Endothelial cell of umbilical vein (primary cell): ENCODE measurements around the gene NEMP2. TPM values are rescaled to one million over a fixed set of nuclear protein-coding genes. Genes with fewer than 3 reads are reported as not detected.

Experiments used
- BruUV-seq: library from RNA; stranded (reverse); fragments of 400-500 nt; replicated peaks from 2 replicates; lab custom pipeline; 2021; lab: Mats Ljungman, UMichigan
- CTCF ChIA-PET: fragments of 300-600, 350-600 bp; sonication (Branson Sonifier 250); formaldehyde crosslinking; loops from one replicate; lab custom pipeline; 2021; ENCODE audit warnings: antibody characterized with exemption, inconsistent platforms; lab: Charles Lee
- POLR2A ChIA-PET: fragments of 300-600, 350-600 bp; sonication (Branson Sonifier 250); formaldehyde crosslinking; loops from one replicate; lab custom pipeline; 2021; ENCODE audit warnings: antibody characterized with exemption, inconsistent platforms; lab: Charles Lee
- DNase-seq: peaks from one replicate; pipeline ENCODE4 v3.0.0-alpha.2; 2011; ENCODE audit warnings: low read depth, low spot score
- FAIRE-seq: peaks from 2 replicates; lab custom pipeline; 2011; peaks lifted over from hg19 to GRCh38; lab: Jason Lieb, UNC
- H2AFZ ChIP-seq: 2 replicates; pipeline ENCODE4 v1.6.0; 2012; ENCODE audit warnings: low read depth, low read length, control low read depth, inconsistent platforms
- H3K27ac ChIP-seq: 2 replicates; pipeline ENCODE4 v1.5.1; 2011; ENCODE audit warnings: low read depth, mild to moderate bottlenecking, control low read depth, low read length, moderate library complexity; ENCODE audit not compliant: insufficient read depth
- H3K27me3 ChIP-seq, 2 experiments: 2 replicates each; pipeline versions ENCODE4 v1.6.0 to v1.6.1; 2011; ENCODE audit warnings: low read length in 2 of 2, mixed read lengths in 1 of 2; ENCODE audit not compliant: control insufficient read depth in 2 of 2, insufficient read depth in 2 of 2
- H3K36me3 ChIP-seq, 2 experiments: 2 replicates in 1 of 2; 3 replicates in 1 of 2; pipeline ENCODE4 v1.5.1; 2011; ENCODE audit warnings: low read length in 2 of 2, mild to moderate bottlenecking in 1 of 2, moderate library complexity in 1 of 2; ENCODE audit not compliant: control insufficient read depth in 2 of 2, insufficient read depth in 2 of 2; ENCODE audit errors: extremely low read depth in 1 of 2
- H3K4me1 ChIP-seq: 3 replicates; pipeline ENCODE4 v1.5.1; 2011; ENCODE audit warnings: mild to moderate bottlenecking, low read length; ENCODE audit not compliant: control insufficient read depth, insufficient read depth; ENCODE audit errors: extremely low read depth
- H3K4me2 ChIP-seq: 2 replicates; pipeline ENCODE4 v1.6.1; 2011; ENCODE audit warnings: low read length, control low read depth, mixed read lengths; ENCODE audit not compliant: insufficient read depth
- H3K4me3 ChIP-seq, 3 experiments: fragments of 200-600 bp in 1 of 3; sonication (generic), shearing (Covaris generic) in 1 of 3; replicated peaks in 1 of 3; 2 replicates each; pipeline ENCODE4 v1.5.1; 2011 to 2016; ENCODE audit warnings: control low read depth in 3 of 3, low read length in 3 of 3, mild to moderate bottlenecking in 2 of 3, inconsistent platforms in 1 of 3, low read depth in 1 of 3, moderate library complexity in 1 of 3; ENCODE audit not compliant: insufficient read depth in 1 of 3
- H3K79me2 ChIP-seq: 2 replicates; pipeline ENCODE4 v1.6.0; 2012; ENCODE audit warnings: low read length, inconsistent platforms; ENCODE audit not compliant: control insufficient read depth, insufficient read depth
- H3K9ac ChIP-seq: replicated peaks from 2 replicates; pipeline ENCODE3; 2011; ENCODE audit warnings: low read length, control low read depth; ENCODE audit not compliant: insufficient read depth; ENCODE audit errors: extremely low read depth
- H3K9me1 ChIP-seq: replicated peaks from 3 replicates; pipeline ENCODE4 v1.6.0; 2011; ENCODE audit warnings: mild to moderate bottlenecking, low read length; ENCODE audit not compliant: control insufficient read depth, insufficient read depth; ENCODE audit errors: extremely low read depth
- H3K9me3 ChIP-seq: replicated peaks from 2 replicates; pipeline ENCODE4 v1.5.1; 2012; ENCODE audit warnings: low read length, inconsistent platforms; ENCODE audit not compliant: control insufficient read depth, insufficient read depth
- H4K20me1 ChIP-seq: replicated peaks from 2 replicates; pipeline ENCODE3; 2011; ENCODE audit warnings: mild to moderate bottlenecking, low read length; ENCODE audit not compliant: control insufficient read depth, insufficient read depth; ENCODE audit errors: extremely low read depth
- FOS ChIP-seq: IDR thresholded peaks from 2 replicates; pipeline ENCODE4 v1.6.1; 2011; ENCODE audit warnings: mild to moderate bottlenecking, low read length, moderate library complexity, borderline replicate concordance; ENCODE audit not compliant: insufficient read depth
- GATA2 ChIP-seq: IDR thresholded peaks from 2 replicates; pipeline ENCODE4 v1.7.0; 2011; ENCODE audit warnings: low read depth, mild to moderate bottlenecking, moderate library complexity, mixed read lengths, low read length; ENCODE audit not compliant: insufficient read length, insufficient read depth
- MYC ChIP-seq: IDR thresholded peaks from one replicate; pipeline ENCODE4 v1.6.1; 2011; ENCODE audit warnings: mild to moderate bottlenecking, low read depth, low read length
- POLR2A ChIP-seq: IDR thresholded peaks from 2 replicates; pipeline ENCODE4 v1.6.1; 2012; ENCODE audit warnings: low read depth, mild to moderate bottlenecking, control low read depth, low read length
- POLR2AphosphoS5 ChIP-seq: IDR thresholded peaks from 2 replicates; pipeline ENCODE4 v1.6.1; 2012; ENCODE audit warnings: low read depth, mild to moderate bottlenecking, control low read depth, low read length, moderate library complexity; ENCODE audit not compliant: insufficient read depth
- dilution Hi-C: fragments of 300-500 bp; cut with MboI; formaldehyde crosslinking; loops from one replicate; pipeline ENCODE4 v1.15.0; 2019; ENCODE audit warnings: low sequenced_read_pairs; ENCODE audit not compliant: extremely low pct_ligation_motif_present
- intact Hi-C: fragments of 100-400 bp; cut with micrococcal nuclease; formaldehyde crosslinking; loops from one replicate; pipeline ENCODE4 v1.10.0; 2022
- polyA plus RNA-seq, 4 experiments: library from polyadenylated mRNA; depleted of rRNA in 3 of 4; stranded (reverse) in 3 of 4; unstranded in 1 of 4; fragments of >200 nt; gene quantifications; 2 replicates each; pipeline versions ENCODE4 v1.2.1 to v1.2.3, GENCODE V29; 2011 to 2012; ENCODE audit warnings: missing spikeins in 1 of 4
- total RNA-seq: library from RNA; stranded (reverse); gene quantifications from 2 replicates; pipeline ENCODE4 v1.2.3, GENCODE V29; 2021
- TF ChIP-seq, protein P1 (sequence below): IDR thresholded peaks from 2 replicates; pipeline ENCODE4 v1.6.1; 2011; ENCODE audit not compliant: insufficient read depth, insufficient read length
- TF ChIP-seq, protein P2 (sequence below), 2 donors: IDR thresholded peaks; 1 replicate in 1 of 2; 2 replicates in 1 of 2; pipeline ENCODE4 v1.5.1; 2011; ENCODE audit warnings: low read length in 2 of 2, mild to moderate bottlenecking in 2 of 2, moderate library complexity in 2 of 2, control low read depth in 1 of 2, inconsistent platforms in 1 of 2, low read depth in 1 of 2; ENCODE audit not compliant: insufficient read depth in 1 of 2; ENCODE audit errors: extremely low read depth in 1 of 2

Gene NEMP2
- total and polyA plus RNA-seq, 2 donors (not counting 3 experiments of a cell fraction or from before 2014, with no cell fraction given): 3.1 to 8.4 TPM

DNA sequence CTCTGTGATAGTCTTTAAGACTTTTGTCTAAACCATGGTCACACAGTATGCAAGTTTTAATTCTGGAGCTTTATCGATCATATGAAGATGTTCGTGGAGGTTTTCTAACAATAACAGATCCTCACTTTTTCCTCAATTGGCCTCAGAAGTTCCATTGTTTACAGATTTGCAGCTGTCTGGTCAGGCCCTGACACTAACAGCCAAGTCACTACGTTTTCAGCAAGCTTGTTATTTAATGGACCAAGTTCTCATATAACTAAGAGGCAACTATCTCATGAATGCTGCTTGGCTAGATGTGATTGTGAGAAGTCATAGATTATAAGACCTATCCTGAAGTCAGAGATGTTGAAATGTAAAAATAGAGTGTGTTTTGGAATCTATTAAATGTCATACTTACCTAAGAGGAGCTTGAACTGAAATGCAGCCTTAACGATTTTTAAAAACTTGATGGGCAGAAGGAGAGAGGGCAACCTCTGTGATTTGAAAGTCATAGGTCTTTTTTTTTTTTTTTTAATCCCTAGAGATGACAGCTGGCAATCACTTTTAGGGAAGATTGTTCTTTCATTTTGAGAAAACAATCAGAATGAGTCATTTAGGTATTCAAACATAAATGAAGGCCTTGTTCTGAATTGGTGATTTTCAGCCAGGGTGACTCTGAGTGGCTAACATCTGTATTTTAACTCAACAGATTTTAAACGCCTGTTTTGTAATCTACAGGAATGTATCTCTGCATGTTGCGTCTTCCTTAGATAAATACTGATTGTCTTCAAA is 48.4 kb upstream of the NEMP2 start:
- no TSS peak for BruUV-seq
- Histone ChIP-seq H3K9ac (no peak overlapping the region), H2AFZ (no peak overlapping the region), H3K27me3 (no peaks in the 10 kb centered on the region), H3K4me3 (no peak overlapping the region), H3K27ac (no peak overlapping the region), H3K4me1 (no peaks in the 10 kb centered on the region), H3K36me3 (no peaks in the 10 kb centered on the region), H3K79me2 (no peaks in the 10 kb centered on the region), H4K20me1 (no peaks in the 10 kb centered on the region), H3K9me3 (no peaks in the 10 kb centered on the region), H3K4me2 (no peak overlapping the region), H3K9me1 (no peaks in the 10 kb centered on the region)
- FAIRE-seq: no peak
- TF ChIP-seq, protein P1, sequence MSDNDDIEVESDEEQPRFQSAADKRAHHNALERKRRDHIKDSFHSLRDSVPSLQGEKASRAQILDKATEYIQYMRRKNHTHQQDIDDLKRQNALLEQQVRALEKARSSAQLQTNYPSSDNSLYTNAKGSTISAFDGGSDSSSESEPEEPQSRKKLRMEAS: no peak
- no peak for TF ChIP-seq GATA2
- TF ChIP-seq POLR2AphosphoS5: no peak
- TF ChIP-seq, protein P2, sequence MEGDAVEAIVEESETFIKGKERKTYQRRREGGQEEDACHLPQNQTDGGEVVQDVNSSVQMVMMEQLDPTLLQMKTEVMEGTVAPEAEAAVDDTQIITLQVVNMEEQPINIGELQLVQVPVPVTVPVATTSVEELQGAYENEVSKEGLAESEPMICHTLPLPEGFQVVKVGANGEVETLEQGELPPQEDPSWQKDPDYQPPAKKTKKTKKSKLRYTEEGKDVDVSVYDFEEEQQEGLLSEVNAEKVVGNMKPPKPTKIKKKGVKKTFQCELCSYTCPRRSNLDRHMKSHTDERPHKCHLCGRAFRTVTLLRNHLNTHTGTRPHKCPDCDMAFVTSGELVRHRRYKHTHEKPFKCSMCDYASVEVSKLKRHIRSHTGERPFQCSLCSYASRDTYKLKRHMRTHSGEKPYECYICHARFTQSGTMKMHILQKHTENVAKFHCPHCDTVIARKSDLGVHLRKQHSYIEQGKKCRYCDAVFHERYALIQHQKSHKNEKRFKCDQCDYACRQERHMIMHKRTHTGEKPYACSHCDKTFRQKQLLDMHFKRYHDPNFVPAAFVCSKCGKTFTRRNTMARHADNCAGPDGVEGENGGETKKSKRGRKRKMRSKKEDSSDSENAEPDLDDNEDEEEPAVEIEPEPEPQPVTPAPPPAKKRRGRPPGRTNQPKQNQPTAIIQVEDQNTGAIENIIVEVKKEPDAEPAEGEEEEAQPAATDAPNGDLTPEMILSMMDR (IDR thresholded peaks at IDR 0.05; ENCODE audit: extremely low read depth in 1 of 2, insufficient read depth in 1 of 2, low read depth in 1 of 2, low read length in 2 of 2): no peak
- no peak for TF ChIP-seq POLR2A
- no peak for TF ChIP-seq FOS
- no peak for TF ChIP-seq MYC
- ChIA-PET POLR2A (no interaction called here), CTCF (interaction anchor here (0.9 to 1.1 kb wide), 2 partner anchors 9 to 177 kb away, joined by 3 read pairs; no protein-coding TSS in a partner anchor)
- dilution Hi-C loops (no loop called here), intact Hi-C loops (no loop called here)
- DNase-seq: no peak
